ENCODE results near the gene VAPA. TPM values are rescaled to one million over a fixed set of nuclear protein-coding genes. Genes with fewer than 3 reads are reported as not detected.

VAPA gene
- total RNA-seq, 2 experiments from 2014 or later, result 139 to 176 TPM

DNA sequence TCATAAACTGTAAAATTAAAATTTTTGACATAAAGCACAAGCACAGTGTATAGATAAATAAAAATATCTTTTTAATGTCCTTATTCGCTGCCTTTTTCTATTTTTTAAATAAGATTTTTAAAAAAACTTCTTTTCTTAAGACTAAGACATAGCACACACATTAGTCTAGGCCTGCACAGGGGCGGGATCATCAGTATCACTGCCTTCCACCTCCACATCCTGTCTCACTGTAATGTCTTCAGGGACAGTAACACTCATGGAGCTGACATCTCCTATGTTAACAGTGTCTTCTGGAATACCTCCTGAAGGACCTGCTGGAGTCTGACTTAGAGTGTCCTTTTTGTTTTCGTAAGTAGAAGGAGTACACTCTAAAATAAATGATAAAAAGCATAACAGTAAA is 33.0 kb downstream of the VAPA start:
- Histone ChIP-seq H4K20me1 (ENCODE audit: insufficient read depth, low read length) (peaks cover 10% of the 10 kb centered on the region; the same call in 1 of the 2 replicates), H3K4me1 (ENCODE audit: insufficient read depth, low read length, poor library complexity, severe bottlenecking) (no peaks in the 10 kb centered on the region), H3K9me3 (ENCODE audit: low read length) (no peaks in the 10 kb centered on the region), H3K79me2 (ENCODE audit: insufficient read depth, low read depth, low read length) (no peaks in the 10 kb centered on the region), H2AFZ (ENCODE audit: low read length) (no peak overlapping the region), H3K9me2 (ENCODE audit: insufficient read depth, low read length) (no peaks in the 10 kb centered on the region), H3K4me3 (ENCODE audit: low read depth, low read length, poor library complexity, severe bottlenecking) (no peak overlapping the region), H3K4me2 (ENCODE audit: low read length) (no peak overlapping the region), H3K27ac (ENCODE audit: low read depth, low read length, poor library complexity, severe bottlenecking) (no peak overlapping the region), H3K36me3 (ENCODE audit: insufficient read depth, low read length) (peaks cover 85% of the 10 kb centered on the region)
- ChIA-PET POLR2A (interaction anchor here (0.6 kb wide), 1 partner anchor 19 kb away, joined by 3 read pairs; no protein-coding TSS in a partner anchor), CTCF (ENCODE audit: unreplicated experiment) (interaction anchor here (0.6 kb wide), 1 partner anchor 533 kb away, joined by 3 read pairs; no protein-coding TSS in a partner anchor)
- intact Hi-C loops (cut with micrococcal nuclease; ENCODE audit: unreplicated experiment), result no loop called here
- TF ChIP-seq EZH2phosphoT487 (IDR thresholded peaks at IDR 0.05; ENCODE audit: borderline replicate concordance, low read depth, low read length) (no peak), CTCF (conservative IDR thresholded peaks at IDR 0.05; ENCODE audit: low read length) (no peak)
- no peak for DNase-seq (ENCODE audit: low spot score)
- BruUV-seq (replicated peaks), result no TSS peak

DNA sequence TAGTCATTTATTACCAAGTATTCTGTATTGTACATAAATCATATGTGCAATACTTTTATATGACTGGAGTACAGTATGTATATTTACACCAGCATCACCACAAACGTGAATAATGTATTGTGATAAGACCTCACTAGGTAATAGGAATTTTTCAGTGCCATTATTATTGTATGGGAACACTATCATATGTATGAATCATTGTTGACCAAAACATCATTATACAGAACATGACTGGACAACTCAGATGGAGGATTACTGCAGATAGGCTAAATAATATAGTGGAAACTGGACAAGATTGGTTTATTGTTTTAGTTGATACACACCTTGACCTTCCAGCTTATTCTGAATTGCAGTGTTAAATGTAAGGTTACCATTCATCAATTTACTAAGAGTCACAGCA is 33.4 kb downstream of the VAPA start:
- H4K20me1 ChIP-seq (ENCODE audit: insufficient read depth, low read length), result peaks cover 7% of the 10 kb centered on the region; the same call in 1 of the 2 replicates
- no peaks in the 10 kb centered on the region for H3K4me1 ChIP-seq (ENCODE audit: insufficient read depth, low read length, poor library complexity, severe bottlenecking)
- intact Hi-C loops (cut with micrococcal nuclease; ENCODE audit: unreplicated experiment), result no loop called here
- BruUV-seq (replicated peaks), result no TSS peak
- H3K27ac ChIP-seq (ENCODE audit: low read depth, low read length, poor library complexity, severe bottlenecking), result no peak overlapping the region
- ChIA-PET CTCF (ENCODE audit: unreplicated experiment) (no interaction called here), POLR2A (no interaction called here)
- DNase-seq (ENCODE audit: low spot score), result no peak
- H3K79me2 ChIP-seq (ENCODE audit: insufficient read depth, low read depth, low read length), result no peaks in the 10 kb centered on the region
- no peak overlapping the region for H3K4me2 ChIP-seq (ENCODE audit: low read length)
- H3K4me3 ChIP-seq (ENCODE audit: low read depth, low read length, poor library complexity, severe bottlenecking), result no peak overlapping the region
- no peaks in the 10 kb centered on the region for H3K9me3 ChIP-seq (ENCODE audit: low read length)
- TF ChIP-seq EZH2phosphoT487 (IDR thresholded peaks at IDR 0.05; ENCODE audit: borderline replicate concordance, low read depth, low read length) (no peak), CTCF (conservative IDR thresholded peaks at IDR 0.05; ENCODE audit: low read length) (no peak)
- no peak overlapping the region for H2AFZ ChIP-seq (ENCODE audit: low read length)
- H3K36me3 ChIP-seq (ENCODE audit: insufficient read depth, low read length), result peaks cover 84% of the 10 kb centered on the region
- H3K9me2 ChIP-seq (ENCODE audit: insufficient read depth, low read length), result no peaks in the 10 kb centered on the region

DNA sequence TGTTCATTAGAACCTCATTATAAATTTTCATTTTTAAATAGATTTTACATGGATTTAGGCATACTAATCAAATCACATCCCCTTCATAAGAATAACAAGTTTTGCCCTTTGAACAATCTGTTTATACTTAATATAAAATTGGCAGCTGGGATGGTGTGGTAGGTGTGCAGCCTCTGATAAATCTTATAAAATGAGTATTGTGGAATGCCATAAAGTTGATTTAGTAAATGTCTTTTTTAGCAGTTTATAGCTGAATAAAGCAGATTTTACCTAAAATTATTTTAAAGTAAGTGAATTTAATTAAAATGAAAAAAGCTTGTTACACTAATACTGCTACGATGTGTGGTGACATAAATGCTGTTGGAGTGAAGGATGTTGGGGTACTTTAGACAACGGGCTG is 35.5 kb downstream of the VAPA start:
- Histone ChIP-seq H3K9me2 (ENCODE audit: insufficient read depth, low read length) (no peaks in the 10 kb centered on the region), H3K79me2 (ENCODE audit: insufficient read depth, low read depth, low read length) (no peaks in the 10 kb centered on the region), H4K20me1 (ENCODE audit: insufficient read depth, low read length) (peaks cover 6% of the 10 kb centered on the region; the same call in 1 of the 2 replicates), H3K4me3 (ENCODE audit: low read depth, low read length, poor library complexity, severe bottlenecking) (no peak overlapping the region), H3K36me3 (ENCODE audit: insufficient read depth, low read length) (peaks cover 85% of the 10 kb centered on the region), H3K4me1 (ENCODE audit: insufficient read depth, low read length, poor library complexity, severe bottlenecking) (no peaks in the 10 kb centered on the region), H3K4me2 (ENCODE audit: low read length) (no peak overlapping the region), H3K9me3 (ENCODE audit: low read length) (no peaks in the 10 kb centered on the region), H2AFZ (ENCODE audit: low read length) (no peak overlapping the region), H3K27ac (ENCODE audit: low read depth, low read length, poor library complexity, severe bottlenecking) (no peak overlapping the region)
- BruUV-seq (replicated peaks), result no TSS peak
- ChIA-PET CTCF (ENCODE audit: unreplicated experiment) (no interaction called here), POLR2A (interaction anchor here (1.1 to 1.6 kb wide), 2 partner anchors 15 to 22 kb away, joined by 3 to 5 read pairs; no protein-coding TSS in a partner anchor)
- DNase-seq (ENCODE audit: low spot score), result no peak
- TF ChIP-seq EZH2phosphoT487 (IDR thresholded peaks at IDR 0.05; ENCODE audit: borderline replicate concordance, low read depth, low read length), result no peak
- intact Hi-C loops (cut with micrococcal nuclease; ENCODE audit: unreplicated experiment), result no loop called here
